ENCODE results near the gene PAFAH1B1. TPM values are rescaled to one million over a fixed set of nuclear protein-coding genes. Genes with fewer than 3 reads are reported as not detected.

PAFAH1B1 gene
- total and polyA plus RNA-seq, 4 donors, result 14.0 to 44.1 (median 29.2) TPM

GRCh38 chr17:2610195-2611175, 17.0 kb downstream of the PAFAH1B1 start:
- Histone ChIP-seq H3K27ac (ENCODE audit: low read depth in 1 of 2, low read length in 2 of 2) (no peak overlapping the region), H3K36me3 (ENCODE audit: control insufficient read depth in 4 of 4, insufficient read depth in 3 of 4, low read depth in 1 of 4, low read length in 3 of 4) (peaks cover 0 to 1% (median 0%) of the 10 kb centered on the region in 4 donors), H3K9ac (ENCODE audit: low read depth in 1 of 2, low read length in 2 of 2) (no peak overlapping the region), H3K4me1 (ENCODE audit: control insufficient read depth in 4 of 4, insufficient read depth in 4 of 4, low read length in 3 of 4) (peaks cover 0 to 6% (median 3%) of the 10 kb centered on the region in 4 donors), H3K27me3 (ENCODE audit: control insufficient read depth in 4 of 4, insufficient read depth in 4 of 4, low read length in 3 of 4) (no peaks in the 10 kb centered on the region), H3K4me3 (ENCODE audit: low read depth in 1 of 3, low read length in 3 of 3) (no peak overlapping the region), H3K9me3 (ENCODE audit: control insufficient read depth in 4 of 4, low read length in 3 of 4) (no peaks in the 10 kb centered on the region)
- no peak for DNase-seq (ENCODE audit: low spot score)
- no peak for TF ChIP-seq ATF3 (IDR thresholded peaks at IDR 0.05)
- no peak for TF ChIP-seq RAD21 (IDR thresholded peaks at IDR 0.05)
- no peak for TF ChIP-seq FOXA2 (IDR thresholded peaks at IDR 0.05)
- no peak for TF ChIP-seq HNF4A (conservative IDR thresholded peaks at IDR 0.05)
- no peak for TF ChIP-seq SP1 (IDR thresholded peaks at IDR 0.05)
- no peak for TF ChIP-seq CTCF (IDR thresholded peaks at IDR 0.05; ENCODE audit: low read depth, low read length, missing input control)
- WGBS, result 84% methylated on average over 3 of the region's 3 CpGs

- Histone ChIP-seq H3K27me3 (ENCODE audit: control insufficient read depth in 4 of 4, insufficient read depth in 4 of 4, low read length in 3 of 4) (no peaks in the 10 kb centered on the region), H3K27ac (ENCODE audit: low read depth in 1 of 2, low read length in 2 of 2) (no peak overlapping the region), H3K9me3 (ENCODE audit: control insufficient read depth in 4 of 4, low read length in 3 of 4) (no peaks in the 10 kb centered on the region), H3K4me1 (ENCODE audit: control insufficient read depth in 4 of 4, insufficient read depth in 4 of 4, low read length in 3 of 4) (peaks cover 0 to 6% (median 3%) of the 10 kb centered on the region in 4 donors), H3K4me3 (ENCODE audit: low read depth in 1 of 3, low read length in 3 of 3) (no peak overlapping the region), H3K36me3 (ENCODE audit: control insufficient read depth in 4 of 4, insufficient read depth in 3 of 4, low read depth in 1 of 4, low read length in 3 of 4) (peaks cover 0 to 2% (median 0%) of the 10 kb centered on the region in 4 donors), H3K9ac (ENCODE audit: low read depth in 1 of 2, low read length in 2 of 2) (no peak overlapping the region)
- no peak for DNase-seq (ENCODE audit: low spot score)
- 85% methylated on average over 7 of the region's 7 CpGs for WGBS
- no peak for TF ChIP-seq HNF4G (IDR thresholded peaks at IDR 0.05)
- TF ChIP-seq REST (IDR thresholded peaks at IDR 0.05), result no peak
- no peak for TF ChIP-seq TAF1 (conservative IDR thresholded peaks at IDR 0.05)
- no peak for TF ChIP-seq CTCF (IDR thresholded peaks at IDR 0.05; ENCODE audit: low read depth, low read length, missing input control)
- TF ChIP-seq JUND (IDR thresholded peaks at IDR 0.05), result no peak
- no peak for TF ChIP-seq EGR1 (IDR thresholded peaks at IDR 0.05; ENCODE audit: low read depth in 2 of 2)
- TF ChIP-seq ATF3 (IDR thresholded peaks at IDR 0.05), result no peak
- no peak for TF ChIP-seq ZBTB33 (IDR thresholded peaks at IDR 0.05)
- no peak for TF ChIP-seq FOXA2 (IDR thresholded peaks at IDR 0.05)
- TF ChIP-seq HNF4A (conservative IDR thresholded peaks at IDR 0.05), result no peak
- TF ChIP-seq NR2F2 (IDR thresholded peaks at IDR 0.05), result no peak
Observed at GRCh38 chr17:2611627-2612026, 18.2 kb downstream of the PAFAH1B1 start.
